ENCODE measurements around the gene DCANP1.

GRCh38 chr5:135454946-135455345 is 7.8 kb upstream of the DCANP1 start:
- TF ChIP-seq SIN3B (IDR thresholded peaks at IDR 0.05; ENCODE audit: low read length) = no peak
- no peak for TF ChIP-seq EP300 (IDR thresholded peaks at IDR 0.05; ENCODE audit: low read depth in 2 of 2, low read length in 2 of 2)
- TF ChIP-seq EP300 (CRISPR knock-in tag; IDR thresholded peaks at IDR 0.05; ENCODE audit: borderline replicate concordance) = no peak
- TF ChIP-seq ZNF839 (CRISPR knock-in tag; IDR thresholded peaks at IDR 0.05; ENCODE audit: borderline replicate concordance) = no peak
- no peak for TF ChIP-seq POLR2AphosphoS5 (IDR thresholded peaks at IDR 0.05; ENCODE audit: low read depth, low read length)
- TF ChIP-seq IRX3 (CRISPR knock-in tag; IDR thresholded peaks at IDR 0.05; ENCODE audit: borderline replicate concordance, low read depth) = no peak
- TF ChIP-seq SMARCC2 (IDR thresholded peaks at IDR 0.05) = no peak

Data from HepG2 (cell line).